Skeletal muscle tissue (tissue), 2 donors: ENCODE results near the gene TIRAP. TPM values are rescaled to one million over a fixed set of nuclear protein-coding genes. Genes with fewer than 3 reads are reported as not detected.

ENCODE experiments used
- small RNA-seq: library from RNA; depleted of rRNA; stranded (forward); fragments of <200 nt; gene quantifications from one replicate; pipeline ENCODE3, GENCODE V24; 2014
- total RNA-seq: library from RNA; depleted of rRNA; stranded (reverse); fragments of >200 nt; gene quantifications from one replicate; pipeline ENCODE4 v1.2.3, GENCODE V29; 2014

TIRAP gene
- total RNA-seq, 1 donor from 2014 or later: 3.1 TPM

Small RNA genes lying within 50 kb of the gene (small RNA-seq; reads per million reads assigned to genes)
- not detected for gene RN7SL351P

Other genes starting within 250 kb of the TIRAP start
- 28.7 TPM for gene CDON, start 220.2 kb upstream of the TIRAP start, total RNA-seq
- gene RPUSD4, start 71.4 kb upstream of the TIRAP start, total RNA-seq: 57.9 TPM
- 14.1 TPM for gene FAM118B, start 71.3 kb upstream of the TIRAP start, total RNA-seq
- 20.9 TPM for gene SRPRA, start 14.2 kb upstream of the TIRAP start, total RNA-seq
- 12.5 TPM for gene FOXRED1, start 13.9 kb upstream of the TIRAP start, total RNA-seq
- gene DCPS, start 21.0 kb downstream of the TIRAP start, total RNA-seq: 8.4 TPM
- 20.9 TPM for gene ST3GAL4, start 72.6 kb downstream of the TIRAP start, total RNA-seq